Progenitor cell of endocrine pancreas (in vitro differentiated cells): ENCODE results near the gene TACC2. TPM values are rescaled to one million over a fixed set of nuclear protein-coding genes. Genes with fewer than 3 reads are reported as not detected.
A peak's percentile ranks its signal among the peaks of the same experiment; 100 is the strongest.
"Not testable (repeated sequence)": the region's sequence is repeated elsewhere in the genome, so short reads cannot be mapped to it uniquely, and the experiment has no call there.

Experiments
- DNase-seq: peaks from one replicate; pipeline ENCODE4 v3.0.0; 2021; ENCODE audit warnings: low spot score; ENCODE audit not compliant: unreplicated experiment
- H3K27ac Mint-ChIP-seq: 2 replicates; pipeline ENCODE4 v1.8.0; 2021; ENCODE audit warnings: mild to moderate bottlenecking, moderate library complexity, mixed read lengths
- H3K27me3 Mint-ChIP-seq: 2 replicates; pipeline ENCODE4 v1.8.0; 2021; ENCODE audit warnings: mixed read lengths
- H3K36me3 Mint-ChIP-seq: 2 replicates; pipeline ENCODE4 v1.8.0; 2022; ENCODE audit warnings: mixed read lengths; ENCODE audit not compliant: insufficient read depth
- H3K4me1 Mint-ChIP-seq: 2 replicates; pipeline ENCODE4 v1.8.0; 2021; ENCODE audit warnings: low read depth, mixed read lengths
- H3K4me3 Mint-ChIP-seq: 2 replicates; pipeline ENCODE4 v1.8.0; 2021; ENCODE audit warnings: low read depth, mild to moderate bottlenecking, moderate library complexity, mixed read lengths
- H3K9me3 Mint-ChIP-seq: 2 replicates; pipeline ENCODE4 v1.8.0; 2021; ENCODE audit warnings: low read depth, mixed read lengths
- CTCF ChIP-seq: fragments of 200-600 bp; sonication (generic); IDR thresholded peaks from one replicate; pipeline ENCODE4 v1.5.0; 2021; ENCODE audit warnings: antibody characterized with exemption, mild to moderate bottlenecking; ENCODE audit not compliant: unreplicated experiment
- total RNA-seq: library from RNA; stranded (reverse); gene quantifications from 2 replicates; pipeline ENCODE4 v1.2.1, GENCODE V29; 2021

TACC2 gene
- total RNA-seq, 1 donor from 2014 or later, result 60.4 TPM

DNA sequence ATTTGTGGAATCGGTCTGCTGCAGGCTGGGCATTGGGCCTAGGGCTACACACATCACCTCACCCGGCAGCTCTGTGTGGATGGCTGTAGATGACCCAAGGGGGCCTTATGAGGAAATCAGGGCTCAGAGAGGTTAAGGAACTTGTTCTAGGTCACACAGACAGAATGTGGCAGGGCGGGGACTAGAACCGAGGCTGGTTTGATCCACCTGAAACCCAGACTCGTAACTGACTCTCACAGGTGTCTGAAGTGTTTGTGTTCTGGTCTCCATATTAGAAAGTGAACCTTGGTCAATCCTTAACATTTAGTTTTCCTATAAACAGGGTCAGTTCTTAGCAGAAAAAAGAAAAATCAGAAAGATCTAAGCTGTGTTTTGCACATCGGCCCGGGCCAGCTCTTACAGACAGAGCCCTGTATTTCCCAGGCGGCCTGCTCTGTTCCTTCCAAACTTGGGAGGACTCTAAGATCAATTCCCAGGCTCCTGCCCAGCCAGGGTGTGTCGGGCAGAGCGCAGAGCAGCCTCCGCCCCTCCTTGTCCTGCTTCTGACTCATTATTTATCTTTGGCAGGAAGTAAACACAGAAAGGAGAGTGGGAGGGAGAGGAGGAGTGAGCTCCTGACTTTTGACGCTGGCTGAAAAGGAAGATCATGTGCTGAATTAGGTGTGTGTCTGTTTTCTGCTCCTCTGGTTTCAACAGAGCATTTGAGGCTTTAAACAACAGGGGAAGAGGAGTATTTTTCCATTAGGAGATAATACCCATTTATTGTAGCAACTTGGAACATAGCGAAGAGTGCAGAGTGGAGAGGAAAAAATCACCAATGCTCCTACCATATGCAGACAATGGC is 74.1 kb downstream of the TACC2 start:
- no peaks in the 10 kb centered on the region for H3K9me3 Mint-ChIP-seq
- H3K27ac Mint-ChIP-seq, result peak overlapping the region; percentile 89
- peaks cover 16% of the 10 kb centered on the region for H3K4me1 Mint-ChIP-seq
- H3K4me3 Mint-ChIP-seq, result no peak overlapping the region
- H3K36me3 Mint-ChIP-seq, result no peaks in the 10 kb centered on the region
- peak; percentile 46 for DNase-seq
- no peak for TF ChIP-seq CTCF
- H3K27me3 Mint-ChIP-seq, result no peaks in the 10 kb centered on the region

DNA sequence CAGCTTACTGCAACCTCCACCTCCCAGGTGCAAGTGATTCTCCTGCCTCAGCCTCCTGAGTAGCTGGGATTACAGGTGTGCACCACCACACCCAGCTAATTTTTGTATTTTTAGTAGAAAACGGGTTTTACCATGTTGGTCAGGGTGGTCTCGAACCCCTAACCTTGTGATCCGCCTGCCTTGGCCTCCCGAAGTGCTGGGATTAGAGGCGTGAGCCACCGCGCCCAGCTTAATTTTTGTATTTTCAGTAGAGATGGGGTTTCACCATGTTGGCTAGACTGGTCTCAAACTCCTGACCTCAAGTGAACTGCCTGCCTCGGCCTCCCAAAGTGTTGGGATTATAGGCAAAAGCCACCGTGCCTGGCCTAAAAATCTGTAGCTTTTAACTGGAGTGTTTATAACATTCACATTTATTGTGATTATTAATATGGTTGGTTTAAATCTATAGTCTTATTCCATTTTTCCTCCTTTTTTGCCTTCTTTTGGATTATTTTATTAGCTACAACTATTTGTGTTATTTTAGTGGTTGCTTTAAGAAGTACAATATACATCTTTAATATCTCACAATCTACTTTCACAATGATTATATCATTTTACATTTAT is 77.5 kb downstream of the TACC2 start:
- H3K4me3 Mint-ChIP-seq, H3K36me3 Mint-ChIP-seq: not testable (repeated sequence)

DNA sequence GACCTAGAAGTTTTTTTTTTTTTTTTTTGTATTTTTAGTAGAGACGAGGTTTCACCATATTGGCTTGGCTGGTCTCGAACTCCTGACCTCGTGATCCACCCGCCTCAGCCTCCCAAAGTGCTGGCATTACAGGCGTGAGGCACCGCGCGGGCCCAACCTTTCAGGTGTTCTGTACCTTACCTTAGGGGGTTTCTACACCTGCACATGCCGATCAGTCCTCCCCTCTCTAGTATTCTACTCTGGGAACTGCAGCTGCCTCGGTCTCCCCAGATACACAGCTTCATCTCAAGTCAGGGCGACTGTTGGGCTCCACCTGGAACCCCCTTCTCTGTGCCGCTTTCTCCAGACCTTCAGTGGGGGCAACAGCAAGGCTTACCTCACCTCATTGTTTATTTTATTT is 79.9 kb downstream of the TACC2 start:
- Mint-ChIP-seq H3K9me3 (no peaks in the 10 kb centered on the region), H3K27ac (no peak overlapping the region), H3K4me3 (no peak overlapping the region), H3K4me1 (peaks cover 4% of the 10 kb centered on the region), H3K36me3 (no peaks in the 10 kb centered on the region), H3K27me3 (no peaks in the 10 kb centered on the region)
- TF ChIP-seq CTCF, result no peak
- DNase-seq, result no peak

More for the DNA sequence above, 77.5 kb downstream of the TACC2 start:
- H3K4me1 Mint-ChIP-seq, result peaks cover 14% of the 10 kb centered on the region
- H3K9me3 Mint-ChIP-seq, H3K27me3 Mint-ChIP-seq, DNase-seq, H3K27ac Mint-ChIP-seq: not testable (repeated sequence)

GRCh38 chr10:122072491-122072890 is 83.5 kb downstream of the TACC2 start:
- no peaks in the 10 kb centered on the region for H3K36me3 Mint-ChIP-seq
- DNase-seq, result no peak
- TF ChIP-seq CTCF, result no peak
- no peak overlapping the region for H3K4me3 Mint-ChIP-seq
- no peak overlapping the region for H3K27ac Mint-ChIP-seq
- H3K27me3 Mint-ChIP-seq, result no peaks in the 10 kb centered on the region
- no peaks in the 10 kb centered on the region for H3K4me1 Mint-ChIP-seq
- no peaks in the 10 kb centered on the region for H3K9me3 Mint-ChIP-seq

GRCh38 chr10:122073508-122073907 is 84.5 kb downstream of the TACC2 start:
- H3K4me1 Mint-ChIP-seq, result no peaks in the 10 kb centered on the region
- H3K36me3 Mint-ChIP-seq, result no peaks in the 10 kb centered on the region
- H3K9me3 Mint-ChIP-seq, result no peaks in the 10 kb centered on the region
- H3K27ac Mint-ChIP-seq, result no peak overlapping the region
- H3K27me3 Mint-ChIP-seq, result no peaks in the 10 kb centered on the region
- no peak overlapping the region for H3K4me3 Mint-ChIP-seq
- DNase-seq, result no peak
- no peak for TF ChIP-seq CTCF

- TF ChIP-seq CTCF, result no peak
- no peak for DNase-seq
- Mint-ChIP-seq H3K9me3 (no peaks in the 10 kb centered on the region), H3K4me3 (no peak overlapping the region), H3K4me1 (no peaks in the 10 kb centered on the region), H3K27ac (no peak overlapping the region), H3K27me3 (no peaks in the 10 kb centered on the region), H3K36me3 (no peaks in the 10 kb centered on the region)
These were observed 86.2 kb downstream of the TACC2 start for GRCh38 chr10:122075171-122075570.

DNA sequence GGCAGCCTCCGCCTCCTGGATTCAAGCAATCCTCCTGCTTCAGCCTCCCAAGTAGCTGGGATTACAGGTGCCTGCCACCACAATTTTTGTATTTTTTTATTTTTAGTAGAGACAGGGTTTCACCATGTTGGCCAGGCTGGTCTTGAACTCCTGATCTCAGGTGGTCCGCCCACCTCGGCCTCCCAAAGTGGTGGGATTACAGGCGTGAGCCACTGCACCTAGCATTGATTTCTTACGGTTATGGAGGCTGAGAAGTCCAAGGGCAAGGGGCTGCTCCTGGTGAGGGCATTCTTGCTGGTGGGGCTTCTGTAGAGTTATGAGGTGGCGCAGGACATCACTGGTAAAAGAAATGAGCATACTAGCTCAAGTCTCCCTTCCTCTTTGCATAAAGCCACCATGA is 86.9 kb downstream of the TACC2 start:
- not testable (repeated sequence) for DNase-seq, H3K27ac Mint-ChIP-seq, H3K36me3 Mint-ChIP-seq, H3K4me1 Mint-ChIP-seq, H3K4me3 Mint-ChIP-seq, H3K27me3 Mint-ChIP-seq, H3K9me3 Mint-ChIP-seq
